Measurements from ENCODE around the gene TNFRSF8.

- TF ChIP-seq CTCF (IDR thresholded peaks at IDR 0.05) (no peak), POLR2AphosphoS5 (IDR thresholded peaks at IDR 0.05) (no peak), POLR2A (IDR thresholded peaks at IDR 0.05) (no peak)
These were observed 3.2 kb upstream of the TNFRSF8 start for GRCh38 chr1:12059722-12060464.
